RWPE2 (cell line): Measurements from ENCODE around the gene REC8.
"Not testable (repeated sequence)": the region's sequence is repeated elsewhere in the genome, so short reads cannot be mapped to it uniquely, and the experiment has no call there.

Experiments
- ATAC-seq: fragments of 200-7000 bp; cut with Tn5 transposase; 3 replicates; pipeline ENCODE4 v1.9.1; 2021; ENCODE audit warnings: low read depth
- DNase-seq: peaks from one replicate; pipeline ENCODE4 v3.0.0-alpha.2; 2020; ENCODE audit warnings: low spot score
- H3K27ac ChIP-seq: fragments of 450-650 bp; 2 replicates; pipeline ENCODE4 v1.5.1; 2017; ENCODE audit warnings: mild to moderate bottlenecking; ENCODE audit not compliant: poor library complexity, severe bottlenecking
- H3K27me3 ChIP-seq: fragments of 250-450 bp; sonication (Bioruptor Pico); 2 replicates; pipeline ENCODE4 v1.5.1; 2021; ENCODE audit warnings: mild to moderate bottlenecking, moderate library complexity; ENCODE audit not compliant: insufficient read depth, poor library complexity, severe bottlenecking
- H3K36me3 ChIP-seq: fragments of 250-450 bp; sonication (Bioruptor Pico); 2 replicates; pipeline ENCODE4 v1.5.1; 2020; ENCODE audit warnings: low read depth, mild to moderate bottlenecking, moderate library complexity
- H3K4me1 ChIP-seq: fragments of 250-450 bp; sonication (Bioruptor Pico); 2 replicates; pipeline ENCODE4 v1.5.1; 2021; ENCODE audit warnings: mild to moderate bottlenecking, moderate library complexity; ENCODE audit not compliant: insufficient read depth, poor library complexity, severe bottlenecking
- H3K4me3 ChIP-seq: fragments of 250-450 bp; sonication (Bioruptor Pico); 2 replicates; pipeline ENCODE4 v1.5.1; 2021; ENCODE audit warnings: mild to moderate bottlenecking, moderate library complexity; ENCODE audit not compliant: severe bottlenecking
- H3K9me3 ChIP-seq: fragments of 250-450 bp; sonication (Bioruptor Pico); 2 replicates; pipeline ENCODE4 v1.5.1; 2021; ENCODE audit warnings: mild to moderate bottlenecking, moderate library complexity; ENCODE audit not compliant: severe bottlenecking
- TF ChIP-seq, protein P1 (sequence below): fragments of 450-650 bp; IDR thresholded peaks from one replicate; pipeline ENCODE4 v1.5.1; 2017; ENCODE audit warnings: mild to moderate bottlenecking, moderate library complexity; ENCODE audit not compliant: poor library complexity, severe bottlenecking

The REC8 gene

DNA sequence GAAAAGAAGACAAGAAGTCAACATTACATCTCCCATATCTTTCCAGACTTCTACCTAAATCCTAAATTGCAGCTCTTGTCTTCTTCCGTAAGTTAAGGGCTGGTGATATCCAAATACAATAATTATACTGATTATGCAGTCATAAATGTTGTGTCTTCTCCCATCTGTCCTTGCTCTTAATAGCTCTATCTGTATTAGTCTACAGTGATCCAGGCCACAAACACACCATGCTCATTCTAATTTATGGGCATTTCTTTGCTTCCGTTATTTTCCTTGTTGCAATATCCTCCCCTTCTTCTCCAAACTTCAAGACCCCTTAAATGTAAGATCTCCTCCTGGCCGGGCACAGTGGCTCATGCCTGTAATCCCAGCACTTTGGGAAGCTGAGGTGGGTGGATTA lies 47.6 kb downstream of the REC8 start:
- no peak overlapping the region for H3K27ac ChIP-seq
- H3K9me3 ChIP-seq, result no peaks in the 10 kb centered on the region
- H3K27me3 ChIP-seq, result no peaks in the 10 kb centered on the region
- no peak for DNase-seq
- H3K4me1 ChIP-seq, result peaks cover 14% of the 10 kb centered on the region
- H3K4me3 ChIP-seq, result no peak overlapping the region
- peaks cover 56% of the 10 kb centered on the region for H3K36me3 ChIP-seq
- TF ChIP-seq, protein P1, sequence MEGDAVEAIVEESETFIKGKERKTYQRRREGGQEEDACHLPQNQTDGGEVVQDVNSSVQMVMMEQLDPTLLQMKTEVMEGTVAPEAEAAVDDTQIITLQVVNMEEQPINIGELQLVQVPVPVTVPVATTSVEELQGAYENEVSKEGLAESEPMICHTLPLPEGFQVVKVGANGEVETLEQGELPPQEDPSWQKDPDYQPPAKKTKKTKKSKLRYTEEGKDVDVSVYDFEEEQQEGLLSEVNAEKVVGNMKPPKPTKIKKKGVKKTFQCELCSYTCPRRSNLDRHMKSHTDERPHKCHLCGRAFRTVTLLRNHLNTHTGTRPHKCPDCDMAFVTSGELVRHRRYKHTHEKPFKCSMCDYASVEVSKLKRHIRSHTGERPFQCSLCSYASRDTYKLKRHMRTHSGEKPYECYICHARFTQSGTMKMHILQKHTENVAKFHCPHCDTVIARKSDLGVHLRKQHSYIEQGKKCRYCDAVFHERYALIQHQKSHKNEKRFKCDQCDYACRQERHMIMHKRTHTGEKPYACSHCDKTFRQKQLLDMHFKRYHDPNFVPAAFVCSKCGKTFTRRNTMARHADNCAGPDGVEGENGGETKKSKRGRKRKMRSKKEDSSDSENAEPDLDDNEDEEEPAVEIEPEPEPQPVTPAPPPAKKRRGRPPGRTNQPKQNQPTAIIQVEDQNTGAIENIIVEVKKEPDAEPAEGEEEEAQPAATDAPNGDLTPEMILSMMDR, result no peak
- ATAC-seq, result no peak

DNA sequence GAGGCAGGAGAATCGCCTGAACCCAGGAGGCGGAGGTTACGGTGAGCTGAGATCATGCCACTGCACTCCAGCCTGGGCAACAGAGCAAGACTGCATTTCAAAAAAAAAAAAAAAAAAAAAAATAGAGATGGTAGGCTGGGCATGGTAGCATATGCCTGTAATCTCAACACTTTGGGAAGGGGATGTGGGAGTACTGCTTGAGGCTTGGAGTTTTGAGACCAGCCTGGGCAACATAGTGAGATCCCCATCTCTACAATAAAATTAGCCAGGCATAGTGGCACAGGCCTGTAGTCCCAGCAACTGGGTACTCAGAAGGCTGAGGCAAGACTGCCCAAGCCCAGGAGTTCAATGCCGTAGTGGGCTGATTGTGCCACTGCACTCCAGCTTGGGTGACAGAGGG lies 51.1 kb downstream of the REC8 start:
- H3K27me3 ChIP-seq, H3K9me3 ChIP-seq, ATAC-seq, H3K4me3 ChIP-seq, DNase-seq: not testable (repeated sequence)
- Histone ChIP-seq H3K27ac (peak overlapping the region; percentile 87), H3K4me1 (peaks cover 35% of the 10 kb centered on the region), H3K36me3 (peaks cover 69% of the 10 kb centered on the region)

DNA sequence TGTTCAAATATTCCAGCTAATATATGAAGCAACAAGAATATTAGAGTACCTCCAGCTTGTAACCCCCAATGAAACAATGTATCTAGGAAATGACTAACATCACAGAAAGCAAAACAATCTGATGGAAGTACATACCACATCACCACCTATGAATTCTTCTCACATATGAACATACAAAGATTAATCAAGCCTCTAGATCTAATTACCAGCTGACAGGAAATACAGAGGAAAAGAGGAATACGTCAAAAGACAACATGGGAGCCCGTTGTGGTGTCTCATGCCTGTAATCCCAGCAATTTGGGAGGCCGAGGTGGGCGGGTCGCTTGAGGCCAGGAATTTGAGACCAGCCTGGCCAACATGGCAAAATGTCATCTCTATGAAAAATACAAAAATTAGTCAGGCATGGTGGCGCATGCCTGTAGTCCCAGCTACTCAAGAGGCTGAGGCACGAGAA lies 52.8 kb downstream of the REC8 start:
- Histone ChIP-seq H3K36me3 (peaks cover 71% of the 10 kb centered on the region), H3K4me3 (no peak overlapping the region), H3K9me3 (no peaks in the 10 kb centered on the region), H3K27ac (peak overlapping the region; percentile 87), H3K4me1 (peaks cover 39% of the 10 kb centered on the region), H3K27me3 (no peaks in the 10 kb centered on the region)
- ATAC-seq, result peak; percentile 98
- TF ChIP-seq, protein P1, result no peak
- DNase-seq, result no peak

DNA sequence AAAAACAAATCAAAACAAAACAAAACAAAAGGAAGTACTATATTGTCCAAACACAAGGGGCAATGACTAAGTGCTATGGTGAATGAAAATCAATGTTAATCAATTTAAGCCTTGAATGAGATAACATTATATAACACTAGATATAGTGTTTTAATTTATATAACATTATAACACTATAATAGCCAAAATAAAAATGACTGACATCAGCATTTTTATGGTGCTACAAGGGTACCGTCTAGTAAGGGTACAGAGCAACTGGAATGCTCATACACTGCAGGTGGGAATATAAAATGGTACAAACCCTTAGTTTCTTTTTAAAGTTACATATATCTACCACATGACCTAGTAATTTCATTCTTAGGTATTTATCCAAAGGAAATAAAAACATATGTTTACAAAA lies 54.6 kb downstream of the REC8 start:
- Histone ChIP-seq H3K9me3 (no peaks in the 10 kb centered on the region), H3K27me3 (no peaks in the 10 kb centered on the region), H3K27ac (peak overlapping the region; percentile 87), H3K36me3 (peaks cover 67% of the 10 kb centered on the region), H3K4me3 (no peak overlapping the region), H3K4me1 (peaks cover 42% of the 10 kb centered on the region)
- ATAC-seq (no peak), DNase-seq (no peak)
- TF ChIP-seq, protein P1, result no peak

DNA sequence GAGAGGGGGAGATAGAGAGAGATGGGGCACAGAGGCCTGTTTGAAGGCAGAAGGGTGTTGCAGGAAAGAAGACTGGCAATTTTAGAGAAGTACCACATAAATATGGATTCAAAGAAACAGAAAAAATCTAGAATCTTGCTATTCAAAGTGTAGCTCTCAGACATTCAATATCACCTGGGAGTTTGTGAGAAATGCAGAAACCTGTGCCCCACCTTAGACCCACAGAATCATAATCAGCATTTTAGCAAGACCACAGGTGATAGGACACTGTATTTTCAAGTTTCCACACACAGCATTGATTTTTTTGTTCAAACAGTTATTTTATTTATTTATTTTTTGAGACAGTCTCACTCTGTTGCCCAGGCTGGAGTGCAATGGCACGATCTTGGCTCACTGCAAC lies 57.0 kb downstream of the REC8 start:
- H3K27me3 ChIP-seq, result no peaks in the 10 kb centered on the region
- H3K9me3 ChIP-seq, result no peaks in the 10 kb centered on the region
- no peak for ATAC-seq

More for the DNA sequence above, 57.0 kb downstream of the REC8 start:
- peaks cover 42% of the 10 kb centered on the region for H3K4me1 ChIP-seq
- TF ChIP-seq, protein P1, result no peak
- H3K36me3 ChIP-seq, result peaks cover 60% of the 10 kb centered on the region
- no peak for DNase-seq
- no peak overlapping the region for H3K4me3 ChIP-seq
- no peak overlapping the region for H3K27ac ChIP-seq
